Erythroblast (primary cell): ENCODE data around the gene ANTKMT.

ENCODE experiments used
- GATA1 ChIP-seq: IDR thresholded peaks from 2 replicates; pipeline ENCODE4 v1.6.1; 2011; ENCODE audit warnings: low read depth, mild to moderate bottlenecking, control low read depth, low read length, moderate library complexity
- POLR2A ChIP-seq: IDR thresholded peaks from 2 replicates; pipeline ENCODE4 v1.6.1; 2011; ENCODE audit warnings: mild to moderate bottlenecking, low read length

DNA sequence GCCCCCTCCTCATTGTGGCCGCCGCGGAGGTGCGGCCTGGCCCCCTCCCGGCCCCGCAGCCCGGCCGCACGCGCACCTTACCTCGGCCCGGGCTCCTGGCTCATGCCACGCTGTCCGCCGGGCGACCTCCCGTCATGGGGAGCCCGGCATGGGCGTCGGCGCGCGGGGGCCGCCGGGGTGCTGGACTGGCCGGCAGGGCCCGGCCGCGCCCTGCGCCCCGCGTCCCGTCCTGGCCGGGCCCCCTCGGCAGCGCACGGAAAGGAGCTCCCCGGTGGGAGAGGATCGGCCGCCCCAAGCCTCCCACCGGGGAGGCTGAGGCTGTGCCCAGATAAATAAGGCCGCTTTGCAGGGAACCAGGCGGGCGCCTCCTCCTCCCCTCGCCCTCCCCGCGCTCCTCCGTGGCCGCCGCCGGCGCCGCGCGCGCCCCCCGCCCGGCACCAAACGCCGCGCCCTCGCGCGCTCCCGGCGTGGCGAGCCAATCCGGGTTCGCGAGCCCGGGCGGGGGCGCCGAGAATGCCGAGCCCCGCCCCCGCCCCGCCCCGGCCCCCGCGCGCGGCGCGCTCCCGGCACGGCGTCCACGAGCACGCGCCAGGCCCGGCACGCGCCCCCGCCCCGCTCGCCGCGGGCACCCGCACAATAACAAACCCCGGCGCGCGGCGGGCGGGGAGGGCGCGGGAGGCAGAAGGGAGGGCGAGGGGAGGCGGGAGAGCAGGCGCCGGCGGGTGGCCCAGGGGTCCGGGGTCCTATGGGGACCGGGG lies 15.3 kb upstream of the ANTKMT start, which contains the start of gene FBXL16:
- no peak for TF ChIP-seq POLR2A
- no peak for TF ChIP-seq GATA1
